Left ventricle myocardium superior (tissue), 1 donor: Measurements from ENCODE around the gene ATAD3C. TPM values are rescaled to one million over a fixed set of nuclear protein-coding genes. Genes with fewer than 3 reads are reported as not detected.
"Not testable (repeated sequence)": the region's sequence is repeated elsewhere in the genome, so short reads cannot be mapped to it uniquely, and the experiment has no call there.

Experiments used
- ATAC-seq: fragments of 200-7000 bp; cut with Tn5 transposase; one replicate; pipeline ENCODE4 v1.9.1; 2020; ENCODE audit warnings: mild to moderate bottlenecking, moderate library complexity
- DNase-seq: peaks from one replicate; pipeline ENCODE4 v3.0.0-alpha.2; 2020
- intact Hi-C: fragments of 100-400 bp; cut with micrococcal nuclease; formaldehyde crosslinking; loops from one replicate; pipeline ENCODE4 v1.11.0; 2022
- total RNA-seq: library from RNA; stranded (reverse); fragmentation: NEBNext Ultra II Directional; extraction: Animal tissue kit (Norgen Biotek cat#: 25700); gene quantifications from one replicate; pipeline ENCODE4 v1.2.1, GENCODE V29; 2021
- donor health status: DM: no; HTN: yes; CAD: no; lungs with severe emphysema.

The ATAD3C gene
- total RNA-seq, 1 donor from 2014 or later: 1.9 TPM

- peak; percentile 15 for DNase-seq
- intact Hi-C loops, ATAC-seq: not testable (repeated sequence)
These were observed 31.5 kb upstream of the ATAD3C start for GRCh38 chr1:1417825-1418463.

GRCh38 chr1:1418464-1419362 lies 30.8 kb upstream of the ATAD3C start:
- intact Hi-C loops: no loop called here
- ATAC-seq: no peak

GRCh38 chr1:1419363-1419812 lies 30.1 kb upstream of the ATAD3C start:
- DNase-seq: peak; percentile 26
- peak; percentile 15 for ATAC-seq
- intact Hi-C loops: no loop called here

More at GRCh38 chr1:1418464-1419362, 30.8 kb upstream of the ATAD3C start:
- peak; percentile 2 for DNase-seq

- DNase-seq (peak; percentile 65), ATAC-seq (peak; percentile 77)
- intact Hi-C loops: no loop called here
These were observed 29.5 kb upstream of the ATAD3C start for GRCh38 chr1:1419813-1420653.

- DNase-seq: peak; percentile 21
- no peak for ATAC-seq
- intact Hi-C loops: no loop called here
These were observed 28.8 kb upstream of the ATAD3C start for GRCh38 chr1:1420654-1421141.

GRCh38 chr1:1421147-1421906 lies 28.2 kb upstream of the ATAD3C start, which contains the start of gene ANKRD65:
Gene ANKRD65, minus strand, starts transcription at chr1:1421276. Its CDS starts 271 bp downstream, at chr1:1421005.
- intact Hi-C loops: no loop called here
- DNase-seq (no peak), ATAC-seq (no peak)

GRCh38 chr1:1421907-1422464 lies 27.5 kb upstream of the ATAD3C start:
- DNase-seq: no peak
- intact Hi-C loops: no loop called here
- ATAC-seq: no peak

GRCh38 chr1:1422465-1423244 lies 26.8 kb upstream of the ATAD3C start:
- DNase-seq (peak; percentile 25), ATAC-seq (no peak)
- intact Hi-C loops: no loop called here

- intact Hi-C loops: no loop called here
- no peak for ATAC-seq
- DNase-seq: no peak
These were observed 26.3 kb upstream of the ATAD3C start for GRCh38 chr1:1423245-1423597.

- intact Hi-C loops: no loop called here
- no peak for DNase-seq
- no peak for ATAC-seq
These were observed 24.8 kb upstream of the ATAD3C start for GRCh38 chr1:1424707-1425106.

- intact Hi-C loops: no loop called here
- ATAC-seq (no peak), DNase-seq (no peak)
These were observed 24.1 kb upstream of the ATAD3C start for GRCh38 chr1:1425426-1425752.

- ATAC-seq: no peak
- intact Hi-C loops: no loop called here
- no peak for DNase-seq
These were observed 23.6 kb upstream of the ATAD3C start for GRCh38 chr1:1425753-1426495.

GRCh38 chr1:1426496-1427105 lies 22.9 kb upstream of the ATAD3C start:
- intact Hi-C loops: no loop called here
- DNase-seq: no peak
- ATAC-seq: no peak

- intact Hi-C loops: no loop called here
- ATAC-seq (no peak), DNase-seq (no peak)
These were observed 22.2 kb upstream of the ATAD3C start for GRCh38 chr1:1427106-1427819.

GRCh38 chr1:1427820-1428148 lies 21.7 kb upstream of the ATAD3C start:
- intact Hi-C loops: no loop called here
- DNase-seq: no peak
- no peak for ATAC-seq

- ATAC-seq (no peak), DNase-seq (no peak)
- intact Hi-C loops: no loop called here
These were observed 21.3 kb upstream of the ATAD3C start for GRCh38 chr1:1428174-1428573.
